CD4-positive, alpha-beta T cell treated with Interferon gamma for 1 hour (primary cell): ENCODE results near the gene VSIR.

Source experiments
- DNase-seq: peaks from one replicate; pipeline ENCODE4 v3.0.0-alpha.2; 2020

Gene VSIR

DNA sequence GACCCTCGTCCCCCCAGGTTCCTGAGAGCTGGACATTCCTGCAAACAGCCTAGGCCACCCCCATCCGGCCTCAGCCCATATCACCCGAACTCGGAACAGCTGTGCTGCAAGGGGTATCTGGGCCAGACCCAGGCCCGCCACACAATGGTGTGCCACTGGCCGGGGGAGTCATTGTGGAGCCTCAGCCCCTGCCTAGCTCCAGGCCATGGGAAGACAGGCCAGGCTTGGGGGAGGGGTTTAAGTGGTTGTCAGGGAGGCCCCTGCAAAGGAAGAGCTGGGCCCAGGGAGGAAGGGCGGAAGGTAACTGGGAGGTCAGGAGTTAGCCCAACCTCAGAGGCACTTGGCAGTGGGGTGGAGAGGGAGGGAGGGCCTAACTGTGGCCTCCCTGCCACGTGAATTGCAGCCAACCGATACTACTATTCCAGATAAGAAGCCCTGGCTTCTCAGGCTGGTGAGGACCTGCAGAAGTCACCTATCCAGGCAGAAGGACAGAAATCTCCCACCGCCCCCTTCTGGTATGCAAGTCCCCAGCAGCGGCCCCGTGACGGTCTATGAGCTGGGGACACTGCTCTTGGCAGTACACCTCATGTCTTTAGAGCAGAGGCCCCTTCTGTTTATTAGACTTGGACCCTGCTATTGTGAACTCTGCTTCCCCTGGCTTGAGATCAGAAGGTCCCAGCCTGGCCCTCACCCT, 26.8 kb downstream of the VSIR start:
- DNase-seq = peak; percentile 36

- DNase-seq = no peak
These were observed 27.6 kb downstream of the VSIR start for GRCh38 chr10:71745664-71746250.

- DNase-seq = no peak
These were observed 28.2 kb downstream of the VSIR start for GRCh38 chr10:71744897-71745663.

GRCh38 chr10:71743866-71744265, 29.5 kb downstream of the VSIR start:
- DNase-seq = no peak

DNA sequence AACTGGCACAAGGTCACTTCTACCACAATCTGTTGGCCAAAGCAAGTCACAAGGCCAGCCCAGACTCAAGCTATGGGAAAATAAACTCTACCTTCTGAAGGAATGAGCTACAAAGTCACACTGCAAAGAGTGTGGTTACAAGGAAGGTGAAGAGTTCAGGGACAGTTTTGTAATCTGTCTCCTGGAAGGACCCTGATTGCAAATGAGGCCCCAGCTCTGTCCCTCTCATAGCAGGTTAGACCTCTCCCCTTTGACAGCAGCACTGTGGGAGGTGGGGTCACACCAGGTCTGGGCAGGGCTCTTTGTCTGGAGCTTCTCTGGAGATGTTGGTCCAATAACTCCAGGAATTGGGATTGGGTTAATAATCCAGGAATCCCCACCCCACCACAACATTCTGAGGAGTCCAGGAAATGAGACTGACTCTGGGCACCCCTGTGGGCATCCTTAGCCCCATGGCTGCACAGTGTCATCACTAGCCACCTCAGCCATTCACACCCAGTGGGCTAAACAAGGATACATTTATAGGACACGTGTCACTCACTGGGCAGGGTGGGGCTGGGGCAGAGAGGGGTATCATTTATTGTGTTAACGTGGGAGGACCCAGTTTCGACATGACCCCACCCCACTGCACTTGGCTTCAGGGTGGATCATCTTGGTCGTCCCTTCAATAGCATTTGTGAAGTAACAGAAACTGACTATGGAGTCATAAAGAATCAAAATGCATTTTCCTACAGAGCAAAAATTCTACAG, 30.1 kb downstream of the VSIR start:
- DNase-seq = no peak

GRCh38 chr10:71742301-71743088, 30.8 kb downstream of the VSIR start:
- no peak for DNase-seq

GRCh38 chr10:71741671-71742070, 31.6 kb downstream of the VSIR start:
- no peak for DNase-seq

DNA sequence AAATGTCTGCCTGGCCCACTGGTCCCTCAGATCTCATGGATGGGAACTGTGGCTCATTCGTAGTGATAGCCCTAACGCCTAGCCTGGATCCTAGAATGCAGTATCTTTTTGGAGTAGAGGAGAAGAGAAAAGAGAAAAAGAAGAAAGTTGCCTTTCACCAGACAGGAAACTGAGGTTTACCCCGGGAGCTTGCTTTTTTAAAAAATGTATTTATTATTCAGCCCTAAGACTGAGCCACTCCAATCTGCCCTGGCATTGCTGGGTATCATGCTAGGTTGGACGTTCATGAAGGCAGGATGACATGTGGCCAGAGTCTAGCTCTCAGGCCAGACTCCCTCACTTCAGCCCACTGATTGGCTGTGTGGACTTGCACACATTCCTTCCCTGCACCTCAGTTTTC, 32.3 kb downstream of the VSIR start:
- DNase-seq = no peak

- no peak for DNase-seq
These were observed 33.2 kb downstream of the VSIR start for GRCh38 chr10:71740069-71740653.

GRCh38 chr10:71739358-71739900, 33.9 kb downstream of the VSIR start:
- no peak for DNase-seq

GRCh38 chr10:71737834-71738197, 35.5 kb downstream of the VSIR start:
- DNase-seq = no peak

- DNase-seq = no peak
These were observed 36.1 kb downstream of the VSIR start for GRCh38 chr10:71737001-71737833.

DNA sequence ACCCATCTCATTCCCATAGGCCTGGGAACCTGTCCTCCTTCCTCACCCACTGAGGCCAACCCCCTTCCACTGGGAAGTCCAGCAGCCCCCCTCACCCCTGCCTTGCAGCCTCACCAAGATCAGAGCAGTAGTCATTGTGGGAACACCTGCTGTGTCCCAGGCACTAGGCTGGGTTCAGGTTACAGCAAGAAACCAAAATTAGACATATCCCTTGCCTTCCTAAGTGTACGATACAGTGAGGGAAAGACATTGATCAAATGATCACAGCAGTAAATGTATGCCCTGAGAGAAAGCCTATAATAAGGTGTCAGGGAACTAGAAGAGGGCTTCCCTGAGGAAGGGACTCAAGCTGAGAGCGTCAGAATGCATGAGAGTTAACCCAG, 36.8 kb downstream of the VSIR start:
- DNase-seq = no peak

DNA sequence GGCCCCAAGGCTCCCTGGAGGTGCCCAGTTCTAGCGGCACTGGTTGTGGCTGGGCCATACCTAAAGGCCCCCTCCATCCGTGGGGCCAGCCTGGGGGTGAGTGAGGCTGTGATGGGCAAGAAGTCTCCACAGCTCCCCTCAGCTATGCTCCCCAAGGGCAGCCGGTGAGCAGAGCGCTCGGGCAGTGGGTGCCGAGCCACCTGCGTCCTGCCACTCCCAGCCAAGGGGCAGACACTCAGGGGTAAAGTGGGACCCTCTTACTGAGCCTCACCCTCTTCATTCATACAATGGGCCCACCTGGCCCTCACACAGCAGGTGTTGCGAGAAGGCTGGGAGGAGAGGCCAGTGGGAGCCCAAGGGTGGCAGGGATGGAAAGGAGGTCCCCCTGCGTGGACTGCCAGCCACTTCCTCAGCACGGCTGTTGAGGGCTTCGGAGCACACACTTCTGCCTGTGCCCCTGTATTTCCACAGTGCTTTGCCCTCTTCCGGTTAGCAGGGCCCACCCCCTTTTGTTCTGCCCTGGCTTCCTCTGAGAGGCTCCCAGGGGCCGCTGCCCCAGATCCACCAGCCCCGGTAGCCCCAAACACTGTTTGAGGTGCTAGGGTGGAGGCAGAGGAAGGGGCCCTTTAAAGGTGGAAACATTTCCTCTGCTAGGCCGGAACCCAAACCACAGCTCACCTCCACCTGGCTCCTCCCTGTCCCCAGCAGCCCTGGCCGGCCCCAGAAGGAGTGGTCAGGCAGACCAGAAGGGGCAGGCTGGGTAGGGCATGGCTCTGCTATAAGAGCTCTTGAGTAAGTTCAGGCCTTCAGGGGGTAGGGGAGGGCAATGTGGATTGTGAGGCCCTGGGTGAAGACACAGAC, 37.4 kb downstream of the VSIR start:
- peak; percentile 58 for DNase-seq

GRCh38 chr10:71734797-71735196, 38.5 kb downstream of the VSIR start:
- no peak for DNase-seq

DNA sequence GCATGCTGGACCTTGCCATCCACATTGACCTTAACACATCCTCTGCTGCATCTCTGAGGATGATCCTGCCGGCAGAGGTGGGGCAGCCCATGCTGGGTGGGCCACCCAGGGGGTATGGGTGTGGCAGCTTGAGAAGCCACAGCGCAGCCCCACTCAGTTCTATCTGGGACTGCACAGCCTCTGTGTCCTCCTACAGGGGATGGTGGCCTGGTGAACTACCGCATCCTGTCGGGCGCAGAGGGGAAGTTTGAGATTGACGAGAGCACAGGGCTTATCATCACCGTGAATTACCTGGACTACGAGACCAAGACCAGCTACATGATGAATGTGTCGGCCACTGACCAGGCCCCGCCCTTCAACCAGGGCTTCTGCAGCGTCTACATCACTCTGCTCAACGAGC, 41.5 kb downstream of the VSIR start:
- no peak for DNase-seq

DNA sequence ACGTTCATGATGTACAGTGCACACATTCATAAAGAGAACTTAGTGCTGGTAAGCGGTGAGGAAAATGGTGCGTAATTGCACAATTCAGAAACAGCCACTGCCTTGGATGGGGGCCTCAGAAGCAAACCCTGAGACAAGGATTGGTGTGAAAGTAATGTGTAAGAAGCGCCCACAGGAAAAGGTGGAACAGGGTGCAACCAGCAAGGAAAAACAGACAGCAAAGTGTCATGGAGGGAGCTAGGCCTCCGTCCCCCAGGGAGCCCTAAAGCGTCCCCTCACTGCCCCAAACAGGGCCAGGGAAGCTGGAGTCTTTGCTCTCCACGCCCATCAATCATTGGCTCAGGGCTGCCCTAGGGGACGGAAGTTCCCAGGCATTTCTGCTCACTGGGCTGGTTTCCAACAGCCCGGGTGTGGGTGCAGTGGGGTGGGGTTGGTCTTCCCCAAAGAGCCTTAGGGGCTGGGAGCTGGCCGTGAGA, 44.1 kb downstream of the VSIR start:
- DNase-seq = no peak

DNA sequence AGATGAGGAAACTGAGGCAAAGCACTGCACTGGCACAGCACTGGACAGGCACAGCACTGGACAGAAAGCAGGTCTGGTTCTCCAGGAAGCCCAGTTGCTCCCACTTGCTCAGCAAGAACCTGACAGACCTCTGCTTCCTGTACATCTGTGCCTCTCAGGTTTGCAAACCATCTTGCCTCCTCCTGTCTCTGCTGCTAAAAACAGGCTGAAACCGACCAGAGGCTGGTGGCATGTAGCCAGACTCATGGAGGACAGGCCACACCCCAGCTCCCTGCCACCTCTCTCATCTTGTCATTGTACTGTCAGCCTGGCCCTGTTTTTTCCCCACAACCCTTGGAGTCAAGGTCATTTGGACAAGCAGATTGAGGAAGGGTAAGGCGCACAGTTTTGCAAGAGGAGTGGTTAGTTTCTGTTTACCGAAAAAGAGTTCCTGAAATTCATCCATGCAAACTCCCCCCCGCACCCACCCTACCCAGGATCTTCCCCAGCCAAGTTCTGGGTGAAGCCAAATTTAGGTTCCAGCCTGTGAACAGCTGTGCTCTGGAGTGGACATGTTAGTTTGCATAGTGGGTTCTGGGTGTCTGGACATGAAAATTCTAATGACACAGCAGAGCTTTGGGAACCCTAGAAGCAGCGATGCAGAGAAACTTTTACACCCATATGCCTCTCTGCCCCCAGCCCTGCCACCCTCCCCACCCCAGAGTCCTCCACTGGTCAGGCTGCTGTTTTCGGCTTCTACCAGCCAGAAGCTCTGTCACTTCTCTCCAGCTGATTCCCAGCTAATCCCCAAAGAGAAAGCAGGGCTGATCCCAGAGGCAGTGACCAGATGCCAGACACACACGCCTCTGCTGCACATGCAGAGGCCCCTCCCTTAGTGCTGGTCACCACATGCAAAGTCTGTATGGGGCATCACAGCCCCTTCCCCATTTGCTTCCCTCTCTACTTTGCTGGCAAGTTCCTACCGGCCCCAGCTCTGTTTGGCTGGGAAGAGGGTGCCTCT, 45.3 kb downstream of the VSIR start:
- peak; percentile 73 for DNase-seq
